ENCODE data around the gene ZNF333. TPM values are rescaled to one million over a fixed set of nuclear protein-coding genes. Genes with fewer than 3 reads are reported as not detected.
A peak's percentile ranks its signal among the peaks of the same experiment; 100 is the strongest.

Gene ZNF333
- total RNA-seq = 10.0 and 11.1 TPM in 2 replicates

- intact Hi-C loops (cut with micrococcal nuclease) = loop anchor here (1.0 to 5.0 kb wide), 5 partner anchors 118 to 958 kb away; partner anchors contain the start of genes DNAJB1, NDUFB7 and TECR
- Mint-ChIP-seq H3K4me1 (ENCODE audit: low read depth) (peaks cover 16% of the 10 kb centered on the region), H3K36me3 (ENCODE audit: low read depth) (peaks cover 3% of the 10 kb centered on the region), H3K9me3 (no peaks in the 10 kb centered on the region), H3K27me3 (ENCODE audit: insufficient read depth) (peaks cover 3% of the 10 kb centered on the region), H3K27ac (peak within 1 kb of the TSS; percentile 99), H3K4me3 (peak within 1 kb of the TSS; percentile 93)
- DNase-seq (ENCODE audit: low spot score) = peak; percentile 94
Observed at GRCh38 chr19:14689598-14690503, at the start of gene ZNF333. TSS of gene ZNF333 (plus strand) at chr19:14690048. CDS start at chr19:14693492, 3,444 bp downstream.

GRCh38 chr19:14648506-14648905 is 41.3 kb upstream of the ZNF333 start:
- intact Hi-C loops (cut with micrococcal nuclease) = no loop called here
- Mint-ChIP-seq H3K36me3 (ENCODE audit: low read depth) (no peaks in the 10 kb centered on the region), H3K4me3 (no peak overlapping the region)

GRCh38 chr19:14649020-14649419 is 40.8 kb upstream of the ZNF333 start:
- Mint-ChIP-seq H3K9me3 (no peaks in the 10 kb centered on the region), H3K36me3 (ENCODE audit: low read depth) (no peaks in the 10 kb centered on the region), H3K4me3 (no peak overlapping the region), H3K4me1 (ENCODE audit: low read depth) (no peaks in the 10 kb centered on the region), H3K27ac (no peak overlapping the region), H3K27me3 (ENCODE audit: insufficient read depth) (peaks cover 1% of the 10 kb centered on the region)
- DNase-seq (ENCODE audit: low spot score) = no peak
- intact Hi-C loops (cut with micrococcal nuclease) = no loop called here

More at GRCh38 chr19:14648506-14648905, 41.3 kb upstream of the ZNF333 start:
- no peaks in the 10 kb centered on the region for H3K9me3 Mint-ChIP-seq
- no peak for DNase-seq (ENCODE audit: low spot score)
- H3K27ac Mint-ChIP-seq = no peak overlapping the region
- H3K27me3 Mint-ChIP-seq (ENCODE audit: insufficient read depth) = peaks cover 1% of the 10 kb centered on the region
- H3K4me1 Mint-ChIP-seq (ENCODE audit: low read depth) = no peaks in the 10 kb centered on the region

GRCh38 chr19:14650161-14650560 is 39.7 kb upstream of the ZNF333 start:
- Mint-ChIP-seq H3K4me3 (no peak overlapping the region), H3K36me3 (ENCODE audit: low read depth) (no peaks in the 10 kb centered on the region), H3K9me3 (no peaks in the 10 kb centered on the region), H3K27me3 (ENCODE audit: insufficient read depth) (peaks cover 1% of the 10 kb centered on the region), H3K27ac (no peak overlapping the region), H3K4me1 (ENCODE audit: low read depth) (no peaks in the 10 kb centered on the region)
- intact Hi-C loops (cut with micrococcal nuclease) = no loop called here
- DNase-seq (ENCODE audit: low spot score) = no peak

GRCh38 chr19:14654786-14655560 is 34.9 kb upstream of the ZNF333 start:
- no peak overlapping the region for H3K4me3 Mint-ChIP-seq
- H3K4me1 Mint-ChIP-seq (ENCODE audit: low read depth) = no peaks in the 10 kb centered on the region
- intact Hi-C loops (cut with micrococcal nuclease) = no loop called here
- no peaks in the 10 kb centered on the region for H3K36me3 Mint-ChIP-seq (ENCODE audit: low read depth)
- DNase-seq (ENCODE audit: low spot score) = no peak
- no peaks in the 10 kb centered on the region for H3K9me3 Mint-ChIP-seq
- no peak overlapping the region for H3K27ac Mint-ChIP-seq
- H3K27me3 Mint-ChIP-seq (ENCODE audit: insufficient read depth) = no peaks in the 10 kb centered on the region

- DNase-seq (ENCODE audit: low spot score) = no peak
- H3K9me3 Mint-ChIP-seq = no peaks in the 10 kb centered on the region
- no peaks in the 10 kb centered on the region for H3K36me3 Mint-ChIP-seq (ENCODE audit: low read depth)
- intact Hi-C loops (cut with micrococcal nuclease) = no loop called here
- H3K27me3 Mint-ChIP-seq (ENCODE audit: insufficient read depth) = no peaks in the 10 kb centered on the region
- H3K4me1 Mint-ChIP-seq (ENCODE audit: low read depth) = no peaks in the 10 kb centered on the region
- no peak overlapping the region for H3K27ac Mint-ChIP-seq
- H3K4me3 Mint-ChIP-seq = no peak overlapping the region
Observed at GRCh38 chr19:14655726-14656125, 34.1 kb upstream of the ZNF333 start.

- Mint-ChIP-seq H3K27me3 (ENCODE audit: insufficient read depth) (no peaks in the 10 kb centered on the region), H3K9me3 (no peaks in the 10 kb centered on the region), H3K4me1 (ENCODE audit: low read depth) (no peaks in the 10 kb centered on the region), H3K27ac (no peak overlapping the region), H3K4me3 (no peak overlapping the region), H3K36me3 (ENCODE audit: low read depth) (no peaks in the 10 kb centered on the region)
- intact Hi-C loops (cut with micrococcal nuclease) = no loop called here
- no peak for DNase-seq (ENCODE audit: low spot score)
Observed at GRCh38 chr19:14659874-14660489, 29.9 kb upstream of the ZNF333 start.

- Mint-ChIP-seq H3K27me3 (ENCODE audit: insufficient read depth) (no peaks in the 10 kb centered on the region), H3K36me3 (ENCODE audit: low read depth) (no peaks in the 10 kb centered on the region), H3K27ac (no peak overlapping the region), H3K4me3 (no peak overlapping the region), H3K9me3 (no peaks in the 10 kb centered on the region), H3K4me1 (ENCODE audit: low read depth) (no peaks in the 10 kb centered on the region)
- DNase-seq (ENCODE audit: low spot score) = no peak
- intact Hi-C loops (cut with micrococcal nuclease) = no loop called here
Observed at GRCh38 chr19:14661372-14661924, 28.4 kb upstream of the ZNF333 start.

- Mint-ChIP-seq H3K27me3 (ENCODE audit: insufficient read depth) (no peaks in the 10 kb centered on the region), H3K4me3 (no peak overlapping the region), H3K9me3 (peaks cover 8% of the 10 kb centered on the region), H3K4me1 (ENCODE audit: low read depth) (no peaks in the 10 kb centered on the region), H3K27ac (no peak overlapping the region), H3K36me3 (ENCODE audit: low read depth) (no peaks in the 10 kb centered on the region)
- DNase-seq (ENCODE audit: low spot score) = no peak
- intact Hi-C loops (cut with micrococcal nuclease) = no loop called here
Observed at GRCh38 chr19:14669940-14670339, 19.9 kb upstream of the ZNF333 start.

GRCh38 chr19:14670408-14670807 is 19.4 kb upstream of the ZNF333 start:
- no peak overlapping the region for H3K4me3 Mint-ChIP-seq
- peaks cover 8% of the 10 kb centered on the region for H3K9me3 Mint-ChIP-seq
- no peak overlapping the region for H3K27ac Mint-ChIP-seq
- intact Hi-C loops (cut with micrococcal nuclease) = no loop called here
- H3K36me3 Mint-ChIP-seq (ENCODE audit: low read depth) = no peaks in the 10 kb centered on the region
- no peaks in the 10 kb centered on the region for H3K27me3 Mint-ChIP-seq (ENCODE audit: insufficient read depth)
- no peaks in the 10 kb centered on the region for H3K4me1 Mint-ChIP-seq (ENCODE audit: low read depth)
- no peak for DNase-seq (ENCODE audit: low spot score)

- Mint-ChIP-seq H3K27me3 (ENCODE audit: insufficient read depth) (no peaks in the 10 kb centered on the region), H3K4me3 (no peak overlapping the region), H3K4me1 (ENCODE audit: low read depth) (no peaks in the 10 kb centered on the region), H3K36me3 (ENCODE audit: low read depth) (no peaks in the 10 kb centered on the region), H3K9me3 (peaks cover 8% of the 10 kb centered on the region), H3K27ac (no peak overlapping the region)
- DNase-seq (ENCODE audit: low spot score) = no peak
- intact Hi-C loops (cut with micrococcal nuclease) = no loop called here
Observed at GRCh38 chr19:14672188-14672872, 17.5 kb upstream of the ZNF333 start.

GRCh38 chr19:14673088-14673487 is 16.8 kb upstream of the ZNF333 start:
- no peak overlapping the region for H3K27ac Mint-ChIP-seq
- intact Hi-C loops (cut with micrococcal nuclease) = no loop called here
- H3K36me3 Mint-ChIP-seq (ENCODE audit: low read depth) = no peaks in the 10 kb centered on the region

More at GRCh38 chr19:14673088-14673487, 16.8 kb upstream of the ZNF333 start:
- peaks cover 8% of the 10 kb centered on the region for H3K9me3 Mint-ChIP-seq
- no peak overlapping the region for H3K4me3 Mint-ChIP-seq
- DNase-seq (ENCODE audit: low spot score) = no peak
- H3K27me3 Mint-ChIP-seq (ENCODE audit: insufficient read depth) = no peaks in the 10 kb centered on the region
- H3K4me1 Mint-ChIP-seq (ENCODE audit: low read depth) = no peaks in the 10 kb centered on the region

All from activated T-helper 1 cell treated with anti-CD3 and anti-CD28 coated beads, Interleukin-12 subunit alpha, Interleukin-12 subunit beta, Interleukin-2, Interleukin-4 antibody, amounts not matched to agents 30 ng/mL and 10 ng/mL and 1 ng/mL, durations not matched to agents 14 hours and 24 hours and 36 hours (primary cell).